ENCODE measurements around the gene ARTN.

DNA sequence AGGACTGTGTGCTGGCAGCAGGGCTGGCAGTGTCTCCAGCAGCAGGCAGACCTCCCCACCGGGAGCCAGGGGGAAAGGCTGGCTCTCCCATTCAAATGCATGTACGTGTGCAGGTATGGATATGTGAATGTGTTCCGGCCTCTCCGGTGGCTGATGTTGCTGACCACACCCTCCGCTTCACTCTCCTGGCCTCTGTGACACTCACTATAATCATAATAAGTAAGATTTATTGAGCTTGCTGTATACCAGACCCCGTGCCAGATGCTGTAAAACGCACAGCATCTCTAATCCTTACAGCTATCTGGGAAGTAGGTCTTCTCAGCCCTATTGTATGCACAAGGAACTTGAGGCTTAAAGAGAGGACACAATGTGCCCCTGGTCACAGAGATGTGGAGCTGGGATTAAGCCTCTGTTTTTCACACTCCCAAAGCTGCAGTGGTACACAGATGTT, 20.5 kb upstream of the ARTN start:
- TF ChIP-seq POLR2A (IDR thresholded peaks at IDR 0.05) = no peak
- TF ChIP-seq, protein P1, sequence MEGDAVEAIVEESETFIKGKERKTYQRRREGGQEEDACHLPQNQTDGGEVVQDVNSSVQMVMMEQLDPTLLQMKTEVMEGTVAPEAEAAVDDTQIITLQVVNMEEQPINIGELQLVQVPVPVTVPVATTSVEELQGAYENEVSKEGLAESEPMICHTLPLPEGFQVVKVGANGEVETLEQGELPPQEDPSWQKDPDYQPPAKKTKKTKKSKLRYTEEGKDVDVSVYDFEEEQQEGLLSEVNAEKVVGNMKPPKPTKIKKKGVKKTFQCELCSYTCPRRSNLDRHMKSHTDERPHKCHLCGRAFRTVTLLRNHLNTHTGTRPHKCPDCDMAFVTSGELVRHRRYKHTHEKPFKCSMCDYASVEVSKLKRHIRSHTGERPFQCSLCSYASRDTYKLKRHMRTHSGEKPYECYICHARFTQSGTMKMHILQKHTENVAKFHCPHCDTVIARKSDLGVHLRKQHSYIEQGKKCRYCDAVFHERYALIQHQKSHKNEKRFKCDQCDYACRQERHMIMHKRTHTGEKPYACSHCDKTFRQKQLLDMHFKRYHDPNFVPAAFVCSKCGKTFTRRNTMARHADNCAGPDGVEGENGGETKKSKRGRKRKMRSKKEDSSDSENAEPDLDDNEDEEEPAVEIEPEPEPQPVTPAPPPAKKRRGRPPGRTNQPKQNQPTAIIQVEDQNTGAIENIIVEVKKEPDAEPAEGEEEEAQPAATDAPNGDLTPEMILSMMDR (IDR thresholded peaks at IDR 0.05) = no peak

Measured in Peyer's patch (tissue), 4 donors.